GM19455 (cell line): Measurements from ENCODE around the gene CCDC9B.

Experiments
- ATAC-seq: cut with Tn5 transposase; IDR thresholded peaks from one replicate; pipeline ENCODE4 v1.9.1; 2021; ENCODE audit not compliant: unreplicated experiment

The CCDC9B gene

GRCh38 chr15:40340740-40341400, at the start of gene CCDC9B:
TSS of gene CCDC9B (minus strand) at chr15:40340939. CDS start at chr15:40340819, 120 bp downstream.
- no peak for ATAC-seq

- ATAC-seq = no peak
Observed at GRCh38 chr15:40389824-40390595, 49.3 kb upstream of the CCDC9B start.

- no peak for ATAC-seq
Observed at GRCh38 chr15:40388941-40389823, 48.4 kb upstream of the CCDC9B start.

GRCh38 chr15:40386480-40386879, 45.7 kb upstream of the CCDC9B start:
- no peak for ATAC-seq

GRCh38 chr15:40382580-40383456, 42.1 kb upstream of the CCDC9B start, which contains the start of gene KNSTRN:
TSS of gene KNSTRN (plus strand) at chr15:40382721. CDS start at chr15:40382836, 115 bp downstream.
- ATAC-seq = peak; percentile 96

GRCh38 chr15:40381818-40382529, 41.2 kb upstream of the CCDC9B start:
- no peak for ATAC-seq

- ATAC-seq = no peak
Observed at GRCh38 chr15:40380636-40381035, 39.9 kb upstream of the CCDC9B start.

- ATAC-seq = no peak
Observed at GRCh38 chr15:40379853-40380252, 39.1 kb upstream of the CCDC9B start.

- ATAC-seq = no peak
Observed at GRCh38 chr15:40379374-40379773, 38.6 kb upstream of the CCDC9B start.

- ATAC-seq = no peak
Observed at GRCh38 chr15:40377606-40378005, 36.9 kb upstream of the CCDC9B start.

GRCh38 chr15:40372981-40373380, 32.2 kb upstream of the CCDC9B start:
- ATAC-seq = no peak

GRCh38 chr15:40369971-40370370, 29.2 kb upstream of the CCDC9B start:
- no peak for ATAC-seq

GRCh38 chr15:40369474-40369869, 28.7 kb upstream of the CCDC9B start:
- no peak for ATAC-seq

- no peak for ATAC-seq
Observed at GRCh38 chr15:40368719-40369473, 28.2 kb upstream of the CCDC9B start.

GRCh38 chr15:40367686-40368611, 27.2 kb upstream of the CCDC9B start:
- peak; percentile 79 for ATAC-seq

GRCh38 chr15:40367371-40367685, 26.6 kb upstream of the CCDC9B start:
- no peak for ATAC-seq

GRCh38 chr15:40366457-40367370, 26.0 kb upstream of the CCDC9B start:
- no peak for ATAC-seq
